ENCODE data around the gene WDR18.

- no peak for TF ChIP-seq CTCF (IDR thresholded peaks at IDR 0.05)
- no peak for TF ChIP-seq POLR2A (IDR thresholded peaks at IDR 0.05)
Measured at GRCh38 chr19:1007399-1008251, 23.5 kb downstream of the WDR18 start.

Data from thyroid gland (tissue), 4 donors.